Lower lobe of right lung (tissue), 2 donors: ENCODE results near the gene ITIH5. TPM values are rescaled to one million over a fixed set of nuclear protein-coding genes. Genes with fewer than 3 reads are reported as not detected.

Source experiments
- ATAC-seq, 2 donors: fragments of 200-7000 bp; cut with Tn5 transposase; one replicate each; pipeline ENCODE4 v1.9.1; 2020 to 2022; ENCODE audit warnings: mild to moderate bottlenecking in 2 of 2, moderate library complexity in 2 of 2
- DNase-seq: peaks from one replicate; pipeline ENCODE4 v3.0.0-alpha.2; 2020
- H3K27ac ChIP-seq: fragments of 200-600 bp; one replicate; pipeline ENCODE4 v1.8.0; 2022
- H3K27me3 ChIP-seq: fragments of 200-600 bp; one replicate; pipeline ENCODE4 v1.8.0; 2022; ENCODE audit warnings: low read depth
- H3K36me3 ChIP-seq: fragments of 200-600 bp; one replicate; pipeline ENCODE4 v1.8.0; 2022; ENCODE audit warnings: mild to moderate bottlenecking
- H3K4me1 ChIP-seq: fragments of 200-600 bp; one replicate; pipeline ENCODE4 v1.8.0; 2022
- H3K4me3 ChIP-seq: fragments of 200-600 bp; one replicate; pipeline ENCODE4 v1.8.0; 2022; ENCODE audit warnings: mild to moderate bottlenecking
- H3K9me3 ChIP-seq: fragments of 200-600 bp; one replicate; pipeline ENCODE4 v1.8.0; 2022
- intact Hi-C: fragments of 100-400 bp; cut with DNase I; formaldehyde crosslinking; loops from one replicate; pipeline ENCODE4 v1.11.0; 2022
- total RNA-seq: library from RNA; stranded (reverse); fragmentation: NEBNext Ultra II Directional; extraction: Animal tissue kit (Norgen Biotek cat#: 25700); gene quantifications from one replicate; pipeline ENCODE4 v1.2.1, GENCODE V29; 2021
- TF ChIP-seq, protein P1 (sequence below): fragments of 200-600 bp; IDR thresholded peaks from one replicate; pipeline ENCODE4 v1.8.0; 2022; ENCODE audit warnings: antibody characterized with exemption, mild to moderate bottlenecking
- donor health status: DM: no; HTN: yes; CAD: no; lungs with severe emphysema.

Gene ITIH5
- total RNA-seq, 1 donor from 2014 or later, result 14.8 TPM

DNA sequence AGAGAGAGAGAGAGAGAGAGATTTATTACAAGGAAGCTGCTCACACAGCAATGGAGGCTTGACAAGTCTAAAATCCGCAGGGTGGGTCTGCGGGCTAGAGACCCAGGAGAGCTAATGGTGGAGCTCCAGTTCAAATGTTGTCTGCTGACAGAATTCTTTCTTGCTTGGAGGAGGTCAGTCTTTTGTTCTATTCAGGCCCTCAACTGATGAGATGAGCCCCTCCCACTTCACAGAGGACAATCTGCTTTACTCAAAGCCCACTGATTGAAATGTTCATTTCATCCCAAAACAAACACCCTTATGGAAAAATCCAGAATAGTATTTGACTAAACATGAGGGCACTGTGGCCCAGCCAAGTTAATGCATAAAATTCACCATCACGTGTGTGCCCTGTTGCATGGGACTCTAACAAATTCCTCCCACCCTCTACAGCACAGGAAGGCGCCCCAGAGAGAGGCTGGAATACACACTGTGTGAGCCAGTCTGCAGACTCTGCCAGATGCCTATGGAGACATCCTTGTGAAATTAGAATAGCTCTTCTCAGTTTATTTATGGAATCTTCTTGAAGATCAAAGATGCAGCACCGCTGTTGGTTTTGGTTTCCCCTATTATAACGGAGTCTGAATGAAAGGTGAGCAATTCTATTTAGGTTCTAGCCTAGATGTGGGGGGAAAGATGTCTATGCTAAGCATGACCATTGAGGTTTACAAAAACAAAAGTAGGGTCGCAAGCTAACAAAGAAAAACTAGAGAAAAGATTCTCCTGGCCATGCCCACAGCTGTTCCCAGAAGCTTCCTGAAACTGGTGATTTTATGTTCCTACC is 132.9 kb downstream of the ITIH5 start:
- Histone ChIP-seq H3K4me1 (no peaks in the 10 kb centered on the region), H3K27me3 (peaks cover 15% of the 10 kb centered on the region), H3K9me3 (peaks cover 6% of the 10 kb centered on the region), H3K4me3 (no peak overlapping the region), H3K36me3 (no peaks in the 10 kb centered on the region), H3K27ac (no peak overlapping the region)
- intact Hi-C loops, result no loop called here
- no peak for ATAC-seq
- TF ChIP-seq, protein P1, sequence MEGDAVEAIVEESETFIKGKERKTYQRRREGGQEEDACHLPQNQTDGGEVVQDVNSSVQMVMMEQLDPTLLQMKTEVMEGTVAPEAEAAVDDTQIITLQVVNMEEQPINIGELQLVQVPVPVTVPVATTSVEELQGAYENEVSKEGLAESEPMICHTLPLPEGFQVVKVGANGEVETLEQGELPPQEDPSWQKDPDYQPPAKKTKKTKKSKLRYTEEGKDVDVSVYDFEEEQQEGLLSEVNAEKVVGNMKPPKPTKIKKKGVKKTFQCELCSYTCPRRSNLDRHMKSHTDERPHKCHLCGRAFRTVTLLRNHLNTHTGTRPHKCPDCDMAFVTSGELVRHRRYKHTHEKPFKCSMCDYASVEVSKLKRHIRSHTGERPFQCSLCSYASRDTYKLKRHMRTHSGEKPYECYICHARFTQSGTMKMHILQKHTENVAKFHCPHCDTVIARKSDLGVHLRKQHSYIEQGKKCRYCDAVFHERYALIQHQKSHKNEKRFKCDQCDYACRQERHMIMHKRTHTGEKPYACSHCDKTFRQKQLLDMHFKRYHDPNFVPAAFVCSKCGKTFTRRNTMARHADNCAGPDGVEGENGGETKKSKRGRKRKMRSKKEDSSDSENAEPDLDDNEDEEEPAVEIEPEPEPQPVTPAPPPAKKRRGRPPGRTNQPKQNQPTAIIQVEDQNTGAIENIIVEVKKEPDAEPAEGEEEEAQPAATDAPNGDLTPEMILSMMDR, result no peak
- DNase-seq, result no peak

DNA sequence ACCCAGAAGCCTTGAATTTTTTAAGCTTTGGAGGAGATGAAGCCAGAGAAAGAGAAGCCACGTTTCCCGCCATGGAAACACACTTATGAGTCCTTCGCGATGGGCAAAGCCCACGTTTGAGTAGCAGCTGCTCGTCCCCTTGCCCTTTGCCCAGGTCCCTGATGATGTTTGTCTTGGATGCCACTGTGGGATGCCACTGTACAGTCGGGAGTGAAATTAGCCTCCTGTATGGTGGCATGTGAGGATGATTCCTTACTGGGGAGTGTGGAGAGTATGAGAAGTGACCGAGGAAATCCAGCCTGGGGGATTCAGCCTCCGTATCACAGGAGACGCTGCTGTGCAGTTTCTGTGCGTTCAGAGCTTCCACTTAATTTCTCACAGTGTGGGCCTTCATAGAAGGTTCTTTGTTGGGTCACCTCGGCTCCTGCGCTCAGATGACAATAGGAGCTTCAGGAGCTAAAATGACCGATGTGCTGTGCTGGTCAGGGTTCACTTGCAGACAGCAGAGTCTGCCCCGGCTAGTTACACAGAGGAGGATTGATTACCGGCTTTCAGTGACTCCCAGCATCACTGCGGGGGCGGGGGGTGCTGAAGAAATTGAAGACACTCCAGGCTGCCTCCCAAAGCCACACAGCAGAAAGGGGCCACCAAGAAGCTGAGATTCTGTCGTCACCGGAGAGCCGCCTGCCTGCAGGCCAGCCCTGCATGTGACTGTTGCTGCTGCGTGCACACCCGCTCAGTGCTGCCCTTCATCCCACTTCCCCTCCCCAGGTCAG is 133.9 kb downstream of the ITIH5 start:
- Histone ChIP-seq H3K4me3 (no peak overlapping the region), H3K27ac (no peak overlapping the region), H3K27me3 (peaks cover 19% of the 10 kb centered on the region), H3K36me3 (no peaks in the 10 kb centered on the region), H3K4me1 (no peaks in the 10 kb centered on the region), H3K9me3 (no peaks in the 10 kb centered on the region)
- intact Hi-C loops, result no loop called here
- ATAC-seq (no peak), DNase-seq (no peak)
- TF ChIP-seq, protein P1, result no peak

GRCh38 chr10:7529638-7530037 is 137.1 kb downstream of the ITIH5 start:
- Histone ChIP-seq H3K27ac (no peak overlapping the region), H3K27me3 (peaks cover 25% of the 10 kb centered on the region), H3K9me3 (no peaks in the 10 kb centered on the region), H3K36me3 (no peaks in the 10 kb centered on the region), H3K4me3 (no peak overlapping the region), H3K4me1 (no peaks in the 10 kb centered on the region)
- DNase-seq (no peak), ATAC-seq (no peak)
- TF ChIP-seq, protein P1, result peak; percentile 31
- intact Hi-C loops, result loop anchor here (5.0 kb wide), 1 partner anchor 158 kb away; no protein-coding TSS in a partner anchor

GRCh38 chr10:7527468-7527867 is 139.3 kb downstream of the ITIH5 start:
- intact Hi-C loops, result loop anchor here (5.0 kb wide), 1 partner anchor 160 kb away; no protein-coding TSS in a partner anchor

DNA sequence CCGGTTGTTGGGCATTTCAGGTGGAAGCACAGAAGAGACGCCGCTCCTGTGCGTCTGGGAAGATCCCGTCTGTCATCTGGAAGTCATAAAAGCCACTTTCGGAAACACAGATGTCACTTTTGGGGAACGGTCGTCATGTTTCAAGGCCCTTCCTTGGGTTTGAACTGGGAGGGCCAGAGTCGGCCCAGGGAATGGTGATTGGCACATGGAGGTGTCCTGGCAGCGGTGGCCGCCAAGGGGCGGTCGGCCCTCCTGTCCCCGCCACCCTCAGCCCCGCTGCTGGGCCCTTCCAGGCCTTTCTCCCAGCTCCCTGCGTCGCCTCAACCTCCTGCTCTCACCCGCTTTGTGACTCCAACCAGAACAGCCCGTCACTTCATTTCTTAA is 140.8 kb downstream of the ITIH5 start:
- intact Hi-C loops, result loop anchor here (5.0 kb wide), 1 partner anchor 161 kb away; no protein-coding TSS in a partner anchor
- ATAC-seq (no peak), DNase-seq (no peak)
- H3K4me3 ChIP-seq, result no peak overlapping the region
- H3K4me1 ChIP-seq, result no peaks in the 10 kb centered on the region
- no peak overlapping the region for H3K27ac ChIP-seq
- TF ChIP-seq, protein P1, result no peak
- no peaks in the 10 kb centered on the region for H3K36me3 ChIP-seq
- H3K27me3 ChIP-seq, result peaks cover 21% of the 10 kb centered on the region
- no peaks in the 10 kb centered on the region for H3K9me3 ChIP-seq

More at GRCh38 chr10:7527468-7527867, 139.3 kb downstream of the ITIH5 start:
- TF ChIP-seq, protein P1, result no peak
- peaks cover 21% of the 10 kb centered on the region for H3K27me3 ChIP-seq
- no peaks in the 10 kb centered on the region for H3K9me3 ChIP-seq
- no peak for DNase-seq
- H3K4me3 ChIP-seq, result no peak overlapping the region
- no peaks in the 10 kb centered on the region for H3K36me3 ChIP-seq
- no peak overlapping the region for H3K27ac ChIP-seq
- no peak for ATAC-seq
- H3K4me1 ChIP-seq, result no peaks in the 10 kb centered on the region
